T-helper 17 cell (primary cell): ENCODE data around the gene OLFML2A. TPM values are rescaled to one million over a fixed set of nuclear protein-coding genes. Genes with fewer than 3 reads are reported as not detected.

Experiments used
- ATAC-seq: fragments of 150-1000 bp; cut with Tn5 transposase; 2 replicates; pipeline ENCODE4 v1.10.0; 2021; ENCODE audit warnings: mild to moderate bottlenecking, moderate library complexity
- DNase-seq, 3 donors: peaks; one replicate each; pipeline versions ENCODE4 v3.0.0 to v3.0.0-alpha.2; 2020 to 2021
- H3K9me3 ChIP-seq: one replicate; pipeline ENCODE4 v1.7.0; 2013; ENCODE audit warnings: low read length, mild to moderate bottlenecking; ENCODE audit not compliant: control insufficient read depth, poor library complexity, severe bottlenecking
- H3K27ac Mint-ChIP-seq: one replicate; pipeline ENCODE4 v1.8.0; 2022; ENCODE audit warnings: mild to moderate bottlenecking, moderate library complexity, mixed read lengths
- H3K27me3 Mint-ChIP-seq: one replicate; pipeline ENCODE4 v1.8.0; 2022; ENCODE audit warnings: mixed read lengths
- H3K36me3 Mint-ChIP-seq: one replicate; pipeline ENCODE4 v1.8.0; 2022; ENCODE audit warnings: low read depth, mixed read lengths
- H3K4me1 Mint-ChIP-seq: one replicate; pipeline ENCODE4 v1.8.0; 2022; ENCODE audit warnings: mild to moderate bottlenecking, mixed read lengths
- H3K4me3 Mint-ChIP-seq: one replicate; pipeline ENCODE4 v1.8.0; 2022; ENCODE audit warnings: mild to moderate bottlenecking, moderate library complexity, mixed read lengths
- total RNA-seq, 4 donors: library from RNA in 2 of 4; stranded (reverse) in 2 of 4; gene quantifications; one replicate each; pipeline ENCODE4 v1.2.3 and lab custom pipeline; 2022 to 2026

OLFML2A gene
- total RNA-seq, 2 donors from 2014 or later: not detected

DNA sequence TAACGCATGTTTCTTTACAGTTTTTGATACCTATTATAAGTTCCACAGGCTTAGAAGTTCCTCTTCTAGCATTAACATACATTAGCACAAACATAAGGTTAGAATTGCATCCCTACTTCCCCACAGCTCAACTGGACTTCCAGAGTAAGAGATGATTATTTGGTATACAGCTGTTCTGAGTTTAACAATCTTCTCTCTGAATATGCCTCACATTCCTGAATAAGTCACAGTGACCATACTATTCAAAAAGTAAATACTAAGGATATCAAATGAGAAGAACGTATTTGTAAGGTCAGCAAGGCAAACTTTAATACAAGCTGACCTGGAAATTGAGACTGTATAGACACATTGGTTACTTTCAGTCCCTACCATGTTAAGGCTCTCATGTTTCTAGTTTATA is 27.2 kb upstream of the OLFML2A start:
- Mint-ChIP-seq H3K36me3 (peaks cover 6% of the 10 kb centered on the region), H3K4me1 (no peaks in the 10 kb centered on the region), H3K27me3 (peaks cover 48% of the 10 kb centered on the region), H3K4me3 (no peak overlapping the region), H3K27ac (no peak overlapping the region)
- no peaks in the 10 kb centered on the region for H3K9me3 ChIP-seq
- ATAC-seq: no peak
- no peak for DNase-seq

DNA sequence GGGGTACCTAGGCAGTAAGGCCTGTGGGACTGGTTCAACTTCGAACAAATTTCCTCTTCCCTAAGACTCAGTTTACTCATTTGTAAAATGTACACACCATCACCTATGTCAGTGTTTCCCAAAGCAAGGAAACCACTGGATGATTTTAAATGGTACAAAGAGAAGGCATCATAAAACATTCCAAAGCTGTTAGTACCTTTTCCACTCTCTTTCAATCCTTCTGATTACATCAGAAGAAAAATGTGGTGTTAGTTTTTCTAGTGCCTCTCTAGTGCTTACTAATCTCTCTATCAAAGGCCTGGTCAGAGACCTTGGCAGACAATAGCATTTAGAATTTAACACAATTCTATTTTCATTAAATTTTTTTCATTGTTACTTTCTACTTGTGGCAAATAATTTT is 24.0 kb upstream of the OLFML2A start:
- H3K27me3 Mint-ChIP-seq: peaks cover 68% of the 10 kb centered on the region
- no peak for DNase-seq
- no peak overlapping the region for H3K4me3 Mint-ChIP-seq

DNA sequence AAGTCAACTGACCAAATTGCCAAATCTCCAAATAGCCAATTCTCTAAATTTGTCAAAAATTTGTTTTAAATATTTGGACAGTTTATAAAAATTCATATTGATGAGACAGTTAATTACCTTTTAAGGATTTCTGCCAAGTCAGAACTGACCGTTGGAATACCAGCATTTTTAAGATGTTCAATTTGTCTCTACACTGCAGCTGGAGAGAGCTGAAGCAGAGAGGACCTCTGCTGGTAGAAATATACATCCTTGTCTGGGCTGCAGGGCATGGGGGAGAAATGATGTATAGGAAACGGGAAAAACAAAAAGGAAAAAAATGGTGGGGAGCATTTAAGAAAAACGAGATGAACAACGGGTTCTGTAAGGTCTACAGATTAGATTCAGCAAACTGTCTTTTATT is 22.6 kb upstream of the OLFML2A start:
- Mint-ChIP-seq H3K4me1 (no peaks in the 10 kb centered on the region), H3K4me3 (no peak overlapping the region), H3K27me3 (peaks cover 80% of the 10 kb centered on the region), H3K36me3 (peaks cover 4% of the 10 kb centered on the region), H3K27ac (no peak overlapping the region)
- ATAC-seq: no peak
- H3K9me3 ChIP-seq: no peaks in the 10 kb centered on the region
- DNase-seq: no peak

More for the DNA sequence above, 24.0 kb upstream of the OLFML2A start:
- Mint-ChIP-seq H3K4me1 (no peaks in the 10 kb centered on the region), H3K36me3 (peaks cover 4% of the 10 kb centered on the region), H3K27ac (no peak overlapping the region)
- ATAC-seq: no peak
- H3K9me3 ChIP-seq: no peaks in the 10 kb centered on the region

DNA sequence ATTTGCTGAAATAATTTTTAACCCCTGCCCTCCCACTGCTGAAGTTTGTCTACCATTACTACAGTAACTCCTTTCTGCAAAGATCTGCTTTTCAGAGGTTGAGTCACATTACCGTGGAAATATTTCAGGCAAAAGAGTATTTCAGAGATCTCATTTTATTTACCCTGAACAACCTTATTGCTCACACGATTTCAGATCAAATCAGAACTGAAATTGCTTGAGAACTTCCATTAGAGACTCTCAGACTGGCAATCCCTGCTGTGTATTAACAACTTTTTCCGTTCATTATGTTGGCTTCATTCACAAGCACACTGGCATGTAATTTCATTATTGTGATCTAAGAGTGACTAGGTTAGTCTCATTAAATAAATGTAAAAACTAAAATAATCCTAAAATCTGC is 21.9 kb upstream of the OLFML2A start:
- Mint-ChIP-seq H3K27me3 (peaks cover 77% of the 10 kb centered on the region), H3K4me1 (no peaks in the 10 kb centered on the region), H3K27ac (no peak overlapping the region), H3K36me3 (peaks cover 2% of the 10 kb centered on the region), H3K4me3 (no peak overlapping the region)
- DNase-seq (no peak), ATAC-seq (no peak)
- H3K9me3 ChIP-seq: no peaks in the 10 kb centered on the region

DNA sequence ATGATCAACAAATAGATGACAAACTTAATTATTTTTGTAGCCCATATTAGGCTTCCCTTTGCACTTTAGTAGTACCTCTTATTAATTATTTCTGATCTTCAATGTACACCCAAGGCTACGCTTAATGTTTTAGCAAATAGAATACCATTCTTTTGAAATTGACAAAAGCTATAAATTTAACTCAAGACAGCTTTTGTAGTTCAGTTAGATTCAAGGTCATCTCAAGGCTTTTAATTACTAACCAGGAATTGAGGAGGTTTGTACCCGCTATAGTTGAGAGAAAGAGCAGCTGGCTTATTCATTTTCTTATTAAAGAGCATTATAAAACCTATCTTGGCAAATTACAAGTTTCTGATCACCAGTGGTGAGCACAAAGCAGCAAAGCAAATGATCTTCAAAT is 20.9 kb upstream of the OLFML2A start:
- H3K4me1 Mint-ChIP-seq: no peaks in the 10 kb centered on the region
- DNase-seq (no peak), ATAC-seq (no peak)
- H3K4me3 Mint-ChIP-seq: no peak overlapping the region
- H3K36me3 Mint-ChIP-seq: peaks cover 2% of the 10 kb centered on the region
- no peaks in the 10 kb centered on the region for H3K9me3 ChIP-seq
- peaks cover 76% of the 10 kb centered on the region for H3K27me3 Mint-ChIP-seq
- H3K27ac Mint-ChIP-seq: no peak overlapping the region

DNA sequence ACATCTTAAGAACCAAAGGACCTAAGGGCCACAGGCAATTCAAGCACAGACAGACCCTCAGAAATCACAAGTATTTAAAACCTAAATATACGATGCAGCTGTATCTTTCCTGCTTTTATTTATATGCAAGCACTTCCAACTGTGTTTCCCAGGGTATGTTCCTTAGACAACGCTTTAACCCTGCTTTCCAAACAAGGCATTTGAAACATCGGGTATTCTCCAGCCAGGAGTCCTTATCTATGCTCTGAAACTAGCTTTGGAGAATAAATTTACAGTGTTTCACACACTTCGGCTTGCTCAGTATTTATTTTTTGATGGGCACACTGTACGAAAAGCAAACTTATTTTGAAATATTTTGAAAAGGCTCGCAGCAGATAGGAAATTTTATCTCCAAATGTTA is 19.3 kb upstream of the OLFML2A start:
- H3K9me3 ChIP-seq: no peaks in the 10 kb centered on the region
- Mint-ChIP-seq H3K27ac (no peak overlapping the region), H3K4me1 (no peaks in the 10 kb centered on the region), H3K27me3 (peaks cover 84% of the 10 kb centered on the region), H3K36me3 (peaks cover 2% of the 10 kb centered on the region), H3K4me3 (no peak overlapping the region)
- ATAC-seq (no peak), DNase-seq (no peak)

DNA sequence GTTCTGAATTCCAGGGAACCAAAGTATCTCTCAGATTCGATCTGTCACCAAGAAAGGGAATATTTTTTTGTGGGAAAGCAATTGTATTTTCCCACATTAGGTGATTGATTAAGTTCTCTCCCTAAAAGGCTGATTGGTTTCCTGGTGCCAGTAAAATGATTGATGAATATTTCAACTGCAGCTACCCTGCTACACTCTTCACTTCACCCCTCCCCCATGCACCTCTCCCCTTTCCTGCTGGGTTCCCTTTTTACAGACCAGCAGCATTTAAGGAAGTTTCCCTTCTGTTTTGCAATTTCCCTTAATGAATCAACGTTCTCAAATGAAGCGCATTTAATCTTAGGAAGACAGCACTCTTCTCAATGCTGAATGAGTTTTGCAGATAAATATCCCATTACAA is 18.9 kb upstream of the OLFML2A start:
- Mint-ChIP-seq H3K36me3 (peaks cover 2% of the 10 kb centered on the region), H3K4me3 (no peak overlapping the region), H3K27ac (no peak overlapping the region), H3K4me1 (no peaks in the 10 kb centered on the region), H3K27me3 (peaks cover 85% of the 10 kb centered on the region)
- ATAC-seq (no peak), DNase-seq (no peak)
- no peaks in the 10 kb centered on the region for H3K9me3 ChIP-seq

DNA sequence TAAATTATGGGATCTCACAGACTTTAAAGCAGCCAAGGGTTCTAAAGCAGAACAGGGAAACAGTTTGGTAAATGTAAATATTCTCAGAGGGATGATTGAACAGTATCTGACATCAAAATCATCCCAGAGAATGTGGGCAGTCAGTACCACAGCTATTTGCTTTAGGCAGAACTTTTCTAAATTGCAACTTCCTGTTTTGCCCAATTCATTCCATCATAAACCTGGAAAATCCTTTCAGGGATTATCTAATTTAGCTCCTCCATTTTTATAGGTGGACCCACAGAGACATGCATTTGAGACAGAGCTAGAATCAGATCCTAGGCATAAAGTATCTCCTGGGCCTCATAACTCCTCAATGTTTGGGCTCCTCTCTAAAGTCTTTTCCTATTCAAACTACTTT is 18.2 kb upstream of the OLFML2A start:
- H3K9me3 ChIP-seq: no peaks in the 10 kb centered on the region
- Mint-ChIP-seq H3K4me3 (no peak overlapping the region), H3K4me1 (no peaks in the 10 kb centered on the region), H3K27ac (no peak overlapping the region), H3K27me3 (peaks cover 88% of the 10 kb centered on the region), H3K36me3 (peaks cover 2% of the 10 kb centered on the region)
- ATAC-seq: no peak
- DNase-seq: no peak

DNA sequence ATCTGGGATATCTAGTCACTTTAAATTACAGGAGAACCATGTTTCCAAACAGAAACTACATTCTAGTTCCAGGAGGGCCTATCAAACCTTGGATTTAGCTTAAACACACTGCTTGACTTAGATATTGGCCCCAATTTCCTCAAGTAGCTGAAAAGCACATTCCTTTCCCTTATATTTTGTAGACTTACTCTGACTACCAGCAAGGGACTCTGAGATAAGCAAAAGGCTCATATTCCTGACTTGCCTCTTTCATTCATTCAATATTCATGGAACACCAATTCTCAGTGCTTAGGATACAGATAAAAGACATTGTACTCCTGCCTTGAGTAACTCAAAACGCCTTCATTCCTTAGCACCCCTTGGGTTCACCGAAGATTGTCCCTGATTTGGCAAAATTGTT is 17.6 kb upstream of the OLFML2A start:
- no peak overlapping the region for H3K4me3 Mint-ChIP-seq
- H3K9me3 ChIP-seq: no peaks in the 10 kb centered on the region
- DNase-seq (no peak), ATAC-seq (no peak)
- H3K36me3 Mint-ChIP-seq: peaks cover 2% of the 10 kb centered on the region
- H3K27ac Mint-ChIP-seq: no peak overlapping the region
- peaks cover 88% of the 10 kb centered on the region for H3K27me3 Mint-ChIP-seq
- H3K4me1 Mint-ChIP-seq: no peaks in the 10 kb centered on the region

DNA sequence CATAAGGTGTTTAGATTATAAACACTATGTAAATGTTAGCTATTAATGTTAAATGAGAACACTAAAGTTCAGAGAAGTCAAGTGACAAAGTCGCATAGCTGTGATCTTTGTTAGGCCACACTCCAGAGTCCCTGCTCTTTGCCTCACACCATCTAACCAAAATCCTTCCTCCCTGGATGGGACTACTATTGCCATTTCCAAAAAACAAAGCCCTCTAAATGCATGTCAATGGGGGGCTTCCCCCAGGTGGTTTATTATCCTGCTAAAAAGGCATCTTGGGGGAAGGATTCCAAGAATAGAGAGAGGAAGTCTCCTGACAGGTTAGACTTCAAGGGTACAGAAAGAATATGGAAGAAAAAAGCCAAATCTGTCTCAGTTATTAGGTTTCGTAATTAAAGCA is 16.2 kb upstream of the OLFML2A start:
- no peak for DNase-seq
- Mint-ChIP-seq H3K36me3 (no peaks in the 10 kb centered on the region), H3K27me3 (peaks cover 89% of the 10 kb centered on the region), H3K4me1 (no peaks in the 10 kb centered on the region), H3K27ac (no peak overlapping the region), H3K4me3 (no peak overlapping the region)
- no peak for ATAC-seq
- no peaks in the 10 kb centered on the region for H3K9me3 ChIP-seq

DNA sequence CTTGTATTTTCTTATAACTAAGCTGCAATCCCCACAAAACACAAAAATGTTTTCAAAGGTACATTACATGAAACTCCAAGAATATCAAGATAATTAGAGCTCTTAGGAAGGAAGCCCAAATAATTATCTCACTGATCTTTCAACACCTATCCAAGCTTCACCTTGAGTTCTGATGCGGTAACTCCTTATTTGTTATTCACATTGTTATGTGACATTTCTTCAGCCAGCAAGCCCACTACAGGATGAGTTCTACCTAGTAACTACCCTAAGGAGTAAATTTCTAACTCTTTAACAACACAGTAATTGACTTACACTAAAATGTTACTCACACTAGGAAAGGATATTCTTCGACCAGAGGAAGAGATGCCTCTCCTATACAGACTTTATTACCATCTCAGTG is 15.7 kb upstream of the OLFML2A start:
- peaks cover 89% of the 10 kb centered on the region for H3K27me3 Mint-ChIP-seq
- no peaks in the 10 kb centered on the region for H3K36me3 Mint-ChIP-seq
- ATAC-seq (no peak), DNase-seq (no peak)
- no peaks in the 10 kb centered on the region for H3K4me1 Mint-ChIP-seq
- no peaks in the 10 kb centered on the region for H3K9me3 ChIP-seq
- no peak overlapping the region for H3K27ac Mint-ChIP-seq
- H3K4me3 Mint-ChIP-seq: no peak overlapping the region

DNA sequence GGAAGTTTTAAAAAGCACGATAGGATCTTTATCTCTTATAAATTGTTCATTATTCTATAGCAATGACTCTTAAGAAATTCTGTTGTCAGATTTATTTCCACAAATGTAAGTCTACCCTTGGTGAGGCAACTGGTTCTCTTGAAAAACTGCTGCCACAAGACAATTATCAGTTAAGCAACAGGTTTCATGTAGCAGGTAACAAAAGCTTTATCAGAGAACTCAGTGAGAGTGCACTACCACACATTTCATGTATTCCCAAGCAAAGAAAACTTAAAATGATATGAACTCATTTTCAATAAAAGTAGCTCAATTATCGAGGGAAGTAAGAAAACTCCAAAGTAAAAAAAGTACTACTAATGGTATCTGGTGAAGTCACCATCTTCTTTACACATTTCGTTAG is 15.2 kb upstream of the OLFML2A start:
- Mint-ChIP-seq H3K4me3 (no peak overlapping the region), H3K27me3 (peaks cover 89% of the 10 kb centered on the region), H3K4me1 (peaks cover under 1% of the 10 kb centered on the region), H3K27ac (no peak overlapping the region), H3K36me3 (peaks cover under 1% of the 10 kb centered on the region)
- no peak for ATAC-seq
- H3K9me3 ChIP-seq: no peaks in the 10 kb centered on the region
- no peak for DNase-seq

DNA sequence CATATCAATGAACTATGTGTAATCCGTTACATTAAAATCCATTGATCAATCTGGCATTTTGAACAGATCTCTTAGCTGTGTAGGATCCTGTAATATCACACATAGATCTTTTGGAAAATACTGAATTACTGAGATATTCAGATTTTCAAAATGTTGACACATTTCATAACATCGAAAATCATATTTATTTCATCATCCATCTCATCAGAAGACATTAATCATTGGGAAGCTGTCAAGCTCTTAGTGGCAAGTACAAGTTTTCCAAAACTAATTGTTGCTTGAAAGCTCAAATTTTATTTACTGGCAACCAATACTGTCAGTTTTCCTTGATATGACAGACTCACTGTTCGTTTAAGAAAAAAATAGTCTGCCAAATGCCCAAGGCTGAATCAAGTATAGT is 14.3 kb upstream of the OLFML2A start:
- no peak for ATAC-seq
- Mint-ChIP-seq H3K27me3 (peaks cover 85% of the 10 kb centered on the region), H3K4me3 (no peak overlapping the region), H3K36me3 (peaks cover 2% of the 10 kb centered on the region), H3K27ac (no peak overlapping the region), H3K4me1 (peaks cover 2% of the 10 kb centered on the region)
- no peaks in the 10 kb centered on the region for H3K9me3 ChIP-seq
- DNase-seq: no peak

DNA sequence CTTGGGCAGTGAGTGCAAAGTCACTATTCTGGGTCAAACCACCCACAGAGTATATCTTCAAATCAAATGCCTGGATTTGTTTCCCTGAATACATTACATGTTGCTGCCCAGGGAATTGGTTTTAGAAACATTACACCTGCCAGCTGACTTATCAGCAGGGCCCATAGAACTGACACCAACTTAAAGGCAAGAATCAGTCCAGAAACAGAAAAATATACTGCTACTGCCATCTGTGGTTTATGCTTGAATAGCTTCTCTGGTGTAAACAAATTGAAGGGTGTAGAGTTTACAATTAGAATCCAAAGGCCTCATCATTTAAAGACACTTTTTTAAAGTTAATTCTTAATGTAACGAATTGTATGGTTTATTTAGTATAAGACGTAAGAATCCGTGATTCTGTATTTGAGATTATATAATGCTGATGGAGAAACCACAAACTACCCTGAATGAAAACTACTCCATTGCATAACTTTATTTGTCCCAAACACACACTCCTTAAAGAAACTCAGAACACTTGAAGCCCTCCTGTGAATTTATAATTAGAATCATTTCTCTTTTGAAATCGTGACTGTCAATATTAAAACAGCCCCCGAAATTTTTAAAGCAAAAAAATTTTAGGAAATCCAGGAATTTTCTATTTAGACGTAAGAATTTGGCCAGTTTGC is 12.0 kb upstream of the OLFML2A start:
- Mint-ChIP-seq H3K27me3 (peaks cover 81% of the 10 kb centered on the region), H3K36me3 (peaks cover 4% of the 10 kb centered on the region), H3K4me1 (peaks cover 12% of the 10 kb centered on the region), H3K27ac (no peak overlapping the region), H3K4me3 (no peak overlapping the region)
- ATAC-seq (peak; percentile 53), DNase-seq (no peak)
- H3K9me3 ChIP-seq: no peaks in the 10 kb centered on the region
